ENCODE data around the gene SPOCK1.

The SPOCK1 gene

DNA sequence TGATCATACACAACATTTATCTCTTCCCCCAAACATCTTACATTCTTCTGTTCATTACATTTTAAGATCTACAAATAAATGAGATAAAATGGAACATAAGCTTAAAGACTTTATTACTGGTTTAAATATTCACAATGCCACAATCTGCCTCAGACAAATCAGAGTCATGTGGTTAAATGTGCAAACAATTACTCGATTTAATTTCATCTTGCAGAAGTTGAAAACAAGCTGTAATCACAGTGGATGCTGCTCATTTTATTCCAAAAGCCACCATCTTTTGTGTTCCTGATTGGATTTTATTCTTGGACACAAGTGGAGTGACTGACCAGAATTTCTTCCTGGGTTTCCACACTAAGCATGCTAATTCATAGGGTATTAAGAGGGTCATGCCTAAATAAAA, 33.2 kb downstream of the SPOCK1 start:
- TF ChIP-seq, protein P1, sequence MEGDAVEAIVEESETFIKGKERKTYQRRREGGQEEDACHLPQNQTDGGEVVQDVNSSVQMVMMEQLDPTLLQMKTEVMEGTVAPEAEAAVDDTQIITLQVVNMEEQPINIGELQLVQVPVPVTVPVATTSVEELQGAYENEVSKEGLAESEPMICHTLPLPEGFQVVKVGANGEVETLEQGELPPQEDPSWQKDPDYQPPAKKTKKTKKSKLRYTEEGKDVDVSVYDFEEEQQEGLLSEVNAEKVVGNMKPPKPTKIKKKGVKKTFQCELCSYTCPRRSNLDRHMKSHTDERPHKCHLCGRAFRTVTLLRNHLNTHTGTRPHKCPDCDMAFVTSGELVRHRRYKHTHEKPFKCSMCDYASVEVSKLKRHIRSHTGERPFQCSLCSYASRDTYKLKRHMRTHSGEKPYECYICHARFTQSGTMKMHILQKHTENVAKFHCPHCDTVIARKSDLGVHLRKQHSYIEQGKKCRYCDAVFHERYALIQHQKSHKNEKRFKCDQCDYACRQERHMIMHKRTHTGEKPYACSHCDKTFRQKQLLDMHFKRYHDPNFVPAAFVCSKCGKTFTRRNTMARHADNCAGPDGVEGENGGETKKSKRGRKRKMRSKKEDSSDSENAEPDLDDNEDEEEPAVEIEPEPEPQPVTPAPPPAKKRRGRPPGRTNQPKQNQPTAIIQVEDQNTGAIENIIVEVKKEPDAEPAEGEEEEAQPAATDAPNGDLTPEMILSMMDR (IDR thresholded peaks at IDR 0.05; ENCODE audit: insufficient read depth, low read length, poor library complexity, severe bottlenecking), result no peak
- H3K4me3 ChIP-seq (replicated peaks; ENCODE audit: low read depth, low read length), result no peak overlapping the region
- H3K36me3 ChIP-seq (ENCODE audit: control insufficient read depth, insufficient read depth, low read length), result no peaks in the 10 kb centered on the region
- DNase-seq (ENCODE audit: extremely low read depth, insufficient read length), result no peak
- no peaks in the 10 kb centered on the region for H3K27me3 ChIP-seq (replicated peaks; ENCODE audit: control insufficient read depth, insufficient read depth, low read length)

DNA sequence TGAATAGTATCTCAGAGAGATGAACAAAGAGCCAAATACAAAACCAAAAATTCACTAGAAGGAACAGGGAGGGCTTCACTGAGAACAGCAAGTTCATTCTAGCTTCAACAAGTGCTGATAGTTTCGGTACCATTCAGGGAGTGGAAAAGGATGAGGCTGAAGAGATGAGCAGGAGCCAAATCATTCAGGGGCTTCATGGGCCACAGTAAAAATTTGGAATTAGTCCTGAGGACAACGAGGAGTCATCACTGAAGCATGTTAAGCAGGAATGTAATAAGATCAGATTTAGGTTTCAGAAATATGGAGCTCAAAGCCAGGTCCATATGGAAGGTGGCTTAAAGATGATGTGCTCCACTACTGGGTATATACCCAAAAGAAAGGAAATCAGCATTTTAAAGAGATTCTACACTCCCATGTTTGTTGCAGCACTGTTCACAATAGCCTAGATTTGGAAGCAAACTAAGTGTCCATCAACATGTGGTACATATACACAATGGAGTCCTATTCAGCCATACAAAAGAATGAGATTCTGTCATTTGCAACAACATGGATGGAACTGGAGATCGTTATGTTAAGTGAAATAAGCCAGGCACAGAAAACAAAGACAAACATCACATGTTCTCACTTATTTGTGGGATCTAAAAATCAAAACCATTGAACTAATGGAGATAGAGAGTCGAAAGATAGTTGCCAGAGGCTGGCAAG, 36.2 kb downstream of the SPOCK1 start:
- no peak for DNase-seq (ENCODE audit: extremely low read depth, insufficient read length)
- no peaks in the 10 kb centered on the region for H3K36me3 ChIP-seq (ENCODE audit: control insufficient read depth, insufficient read depth, low read length)
- no peaks in the 10 kb centered on the region for H3K27me3 ChIP-seq (replicated peaks; ENCODE audit: control insufficient read depth, insufficient read depth, low read length)
- TF ChIP-seq, protein P1 (IDR thresholded peaks at IDR 0.05; ENCODE audit: insufficient read depth, low read length, poor library complexity, severe bottlenecking), result no peak
- no peak overlapping the region for H3K4me3 ChIP-seq (replicated peaks; ENCODE audit: low read depth, low read length)

DNA sequence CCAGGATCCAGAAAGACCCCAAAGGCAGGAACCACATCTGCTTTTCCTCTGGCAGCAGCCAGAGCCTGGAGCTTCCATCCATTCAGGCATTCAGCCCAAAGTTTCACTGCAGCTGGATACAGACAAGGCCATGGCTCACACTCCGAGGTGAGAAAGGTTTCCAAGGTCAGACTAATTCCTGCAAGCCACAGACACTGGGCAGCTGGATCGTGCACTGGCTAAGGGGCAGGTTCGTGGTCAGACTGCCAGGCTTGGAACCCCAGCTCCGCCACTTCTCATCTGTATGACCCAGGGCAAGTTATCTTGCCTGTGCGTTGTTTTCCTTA, 36.9 kb downstream of the SPOCK1 start:
- TF ChIP-seq, protein P1 (IDR thresholded peaks at IDR 0.05; ENCODE audit: insufficient read depth, low read length, poor library complexity, severe bottlenecking), result no peak
- DNase-seq (ENCODE audit: extremely low read depth, insufficient read length), result no peak
- Histone ChIP-seq H3K36me3 (ENCODE audit: control insufficient read depth, insufficient read depth, low read length) (no peaks in the 10 kb centered on the region), H3K4me3 (replicated peaks; ENCODE audit: low read depth, low read length) (no peak overlapping the region), H3K27me3 (replicated peaks; ENCODE audit: control insufficient read depth, insufficient read depth, low read length) (no peaks in the 10 kb centered on the region)

DNA sequence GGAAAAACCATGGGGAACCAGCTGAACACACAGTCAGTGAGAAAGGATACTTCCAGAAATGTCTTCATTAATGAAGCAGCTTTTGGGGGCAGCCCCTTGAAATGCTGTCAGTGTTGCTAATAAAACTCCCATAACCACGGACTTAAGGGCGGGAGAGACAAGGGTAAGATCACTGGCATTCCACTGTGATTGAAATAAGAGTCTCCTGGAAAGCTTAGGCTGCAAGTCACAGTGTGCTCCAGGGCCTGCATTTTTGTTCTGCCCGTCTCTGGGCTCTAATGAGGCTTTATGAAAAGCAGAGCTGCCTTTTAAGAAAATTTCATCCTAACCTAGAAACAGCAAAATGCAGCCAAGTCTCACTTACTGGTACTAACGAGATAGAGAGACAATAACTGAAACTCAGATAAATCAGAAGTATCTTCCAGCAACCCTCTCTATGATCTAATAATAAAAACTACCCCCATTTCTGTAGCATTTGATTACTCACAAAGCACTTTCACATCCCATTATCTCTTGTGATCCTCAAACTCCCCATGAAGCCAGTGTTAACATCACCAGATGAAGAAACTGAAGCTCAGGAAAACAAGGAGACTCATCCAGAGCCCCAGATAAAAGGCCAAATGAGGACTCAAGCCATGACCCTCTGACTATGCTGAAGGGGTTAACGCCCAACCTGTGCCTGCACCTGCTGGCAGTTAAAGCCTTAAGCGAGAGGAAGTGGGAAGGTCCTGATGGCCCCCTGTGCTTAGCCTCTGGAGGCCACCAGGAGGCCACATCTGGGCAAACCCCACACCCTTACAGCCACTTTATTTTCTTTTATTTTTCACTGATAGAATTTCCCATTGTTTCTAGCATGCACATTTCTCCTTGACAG, 37.5 kb downstream of the SPOCK1 start:
- H3K36me3 ChIP-seq (ENCODE audit: control insufficient read depth, insufficient read depth, low read length), result no peaks in the 10 kb centered on the region
- H3K27me3 ChIP-seq (replicated peaks; ENCODE audit: control insufficient read depth, insufficient read depth, low read length), result no peaks in the 10 kb centered on the region
- DNase-seq (ENCODE audit: extremely low read depth, insufficient read length), result no peak
- no peak overlapping the region for H3K4me3 ChIP-seq (replicated peaks; ENCODE audit: low read depth, low read length)
- TF ChIP-seq, protein P1 (IDR thresholded peaks at IDR 0.05; ENCODE audit: insufficient read depth, low read length, poor library complexity, severe bottlenecking), result peak; percentile 1

DNA sequence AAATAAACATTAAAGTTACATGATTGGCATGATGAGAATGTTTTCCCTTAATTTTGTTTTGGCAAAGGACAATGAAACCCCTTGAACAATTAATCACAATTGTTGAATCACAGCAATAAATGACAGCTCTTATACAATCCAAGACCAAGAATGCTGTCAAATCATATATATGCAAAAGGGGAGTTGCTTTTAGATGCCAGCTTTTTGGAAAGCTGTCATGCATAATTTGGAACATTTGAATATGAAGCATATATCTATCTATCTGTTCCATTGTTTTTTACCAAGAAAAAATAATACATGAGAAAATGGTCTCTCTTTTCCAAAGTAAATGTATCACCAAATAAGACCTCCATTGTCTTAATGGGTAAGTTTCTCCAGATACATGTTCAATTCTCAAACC, 44.5 kb downstream of the SPOCK1 start:
- TF ChIP-seq, protein P1 (IDR thresholded peaks at IDR 0.05; ENCODE audit: insufficient read depth, low read length, poor library complexity, severe bottlenecking), result no peak
- Histone ChIP-seq H3K4me3 (replicated peaks; ENCODE audit: low read depth, low read length) (no peak overlapping the region), H3K36me3 (ENCODE audit: control insufficient read depth, insufficient read depth, low read length) (no peaks in the 10 kb centered on the region), H3K27me3 (replicated peaks; ENCODE audit: control insufficient read depth, insufficient read depth, low read length) (no peaks in the 10 kb centered on the region)
- no peak for DNase-seq (ENCODE audit: extremely low read depth, insufficient read length)
